Natural killer cell (primary cell): ENCODE measurements around the gene CCDC17. TPM values are rescaled to one million over a fixed set of nuclear protein-coding genes. Genes with fewer than 3 reads are reported as not detected.

Experiments used
- ATAC-seq, 3 donors: fragments of 150-1000 bp in 2 of 3; fragments of 200-7000 bp in 1 of 3; cut with Tn5 transposase; 1 replicate in 1 of 3; 2 replicates in 2 of 3; pipeline ENCODE4 v1.10.0; 2021; ENCODE audit warnings: mild to moderate bottlenecking in 2 of 3, moderate library complexity in 2 of 3
- DNase-seq, 2 donors: peaks; one replicate each; pipeline versions ENCODE4 v3.0.0 to v3.0.0-alpha.2; 2013 to 2021; ENCODE audit warnings: mixed read lengths in 1 of 2
- H3K27ac ChIP-seq: one replicate; pipeline ENCODE4 v1.5.1; 2013; ENCODE audit warnings: mild to moderate bottlenecking, low read length
- H3K27me3 ChIP-seq: one replicate; pipeline ENCODE4 v1.6.1; 2013; ENCODE audit warnings: low read length; ENCODE audit not compliant: control insufficient read depth, insufficient read depth
- H3K36me3 ChIP-seq: one replicate; pipeline ENCODE4 v1.6.1; 2013; ENCODE audit warnings: low read length; ENCODE audit not compliant: control insufficient read depth, insufficient read depth
- H3K4me1 ChIP-seq: one replicate; pipeline ENCODE4 v1.6.1; 2013; ENCODE audit warnings: low read length; ENCODE audit not compliant: control insufficient read depth, insufficient read depth
- H3K4me3 ChIP-seq: one replicate; pipeline ENCODE4 v1.5.1; 2013; ENCODE audit warnings: low read length
- H3K9me3 ChIP-seq: one replicate; pipeline ENCODE4 v1.6.1; 2013; ENCODE audit warnings: low read length; ENCODE audit not compliant: control insufficient read depth, insufficient read depth
- H3K27ac Mint-ChIP-seq, 2 donors: one replicate each; pipeline ENCODE4 v1.8.0; 2022; ENCODE audit warnings: mild to moderate bottlenecking in 2 of 2, mixed read lengths in 2 of 2, moderate library complexity in 1 of 2
- H3K27me3 Mint-ChIP-seq, 2 donors: one replicate each; pipeline ENCODE4 v1.8.0; 2022; ENCODE audit warnings: low read depth in 2 of 2, mixed read lengths in 2 of 2
- H3K36me3 Mint-ChIP-seq: one replicate; pipeline ENCODE4 v1.8.0; 2022; ENCODE audit warnings: mixed read lengths
- H3K4me1 Mint-ChIP-seq, 2 donors: one replicate each; pipeline ENCODE4 v1.8.0; 2022; ENCODE audit warnings: mixed read lengths in 2 of 2
- H3K4me3 Mint-ChIP-seq: one replicate; pipeline ENCODE4 v1.8.0; 2022; ENCODE audit warnings: mild to moderate bottlenecking, moderate library complexity, mixed read lengths
- H3K9me3 Mint-ChIP-seq, 2 donors: one replicate each; pipeline ENCODE4 v1.8.0; 2022; ENCODE audit warnings: mixed read lengths in 2 of 2
- CTCF ChIP-seq: fragments of 200-600 bp; IDR thresholded peaks from one replicate; pipeline ENCODE4 v1.8.0; 2022; ENCODE audit warnings: antibody characterized with exemption
- WGBS: methylation state at CpG from one replicate; pipeline ENCODE4 v1.1.7; 2013; ENCODE audit warnings: missing lambda C conversion rate; ENCODE audit not compliant: insufficient coverage; 5-methylcytosine and 5-hydroxymethylcytosine counted together
- intact Hi-C: fragments of 100-400 bp; cut with micrococcal nuclease; formaldehyde crosslinking; loops from one replicate; pipeline ENCODE4 v1.14.2; 2022
- total RNA-seq, 4 donors: library from RNA; stranded (reverse); fragments of 120-200 nt in 1 of 4; gene quantifications; one replicate each; pipeline versions ENCODE4 v1.2.3 to v1.2.4, GENCODE V29; 2013 to 2022

CCDC17 gene
- total RNA-seq, 3 donors from 2014 or later (not counting 1 experiment from before 2014, with no cell fraction given), result 2.9 to 4.5 (median 3.3) TPM

DNA sequence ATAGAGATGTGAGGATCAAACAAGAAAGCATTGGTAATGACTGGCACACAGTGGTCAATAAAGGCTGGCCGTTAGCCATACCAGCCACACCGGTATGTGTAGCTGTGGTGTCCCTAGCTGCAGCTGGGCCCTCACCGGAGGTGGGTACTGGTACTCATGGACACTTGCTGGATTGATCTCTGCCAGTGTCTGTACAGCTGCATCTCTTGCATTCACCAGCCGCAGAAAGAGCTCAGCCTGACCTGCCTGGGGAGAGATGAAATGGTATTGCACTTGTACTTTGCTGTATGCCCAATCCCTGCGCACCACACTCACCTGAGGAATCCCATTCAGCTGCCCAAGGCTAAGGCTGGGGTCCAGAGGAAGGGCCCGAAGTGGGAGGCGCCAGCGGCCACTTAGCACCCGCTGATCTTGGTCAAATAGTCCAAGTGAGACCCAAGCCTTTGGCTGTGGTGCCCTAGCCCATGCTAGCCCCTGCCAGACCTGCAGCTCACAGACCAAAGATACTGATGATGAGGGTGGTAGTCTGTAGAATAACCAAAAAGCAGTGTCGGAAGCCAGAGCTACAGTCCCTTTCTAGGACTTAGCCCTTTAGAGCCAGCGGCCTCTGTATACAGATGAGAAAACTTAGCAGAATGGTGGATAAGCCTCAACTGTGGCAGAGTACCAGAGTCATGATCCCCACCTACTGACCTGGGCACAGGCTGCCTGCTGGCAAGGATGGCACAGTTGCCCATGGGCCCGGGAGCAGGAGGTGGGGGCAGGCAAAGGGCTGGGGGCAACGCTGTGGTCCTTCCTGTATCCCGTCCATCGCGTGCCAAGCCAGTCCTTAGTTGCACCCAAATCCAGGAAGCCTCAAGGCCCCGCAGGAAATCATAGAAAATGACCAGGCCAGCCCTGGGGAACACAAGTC is 3.0 kb downstream of the CCDC17 start:
- DNase-seq, result no peak
- WGBS, result 95% methylated on average over 17 of the region's 17 CpGs
- Histone ChIP-seq H3K9me3 (no peaks in the 10 kb centered on the region), H3K4me3 (no peak overlapping the region), H3K36me3 (peaks cover 32% of the 10 kb centered on the region), H3K27ac (no peak overlapping the region), H3K4me1 (no peaks in the 10 kb centered on the region), H3K27me3 (no peaks in the 10 kb centered on the region)
- no peaks in the 10 kb centered on the region for H3K9me3 Mint-ChIP-seq
- no peak for TF ChIP-seq CTCF
- peaks cover 23% of the 10 kb centered on the region for H3K36me3 Mint-ChIP-seq
- intact Hi-C loops, result no loop called here
- peak overlapping the region; percentile 69 to 78 for H3K27ac Mint-ChIP-seq
- peak in 1 of 3 donors; percentile 14 for ATAC-seq
- no peak overlapping the region for H3K4me3 Mint-ChIP-seq
- no peaks in the 10 kb centered on the region for H3K27me3 Mint-ChIP-seq
- H3K4me1 Mint-ChIP-seq, result peaks cover 0 to 11% of the 10 kb centered on the region in 2 donors

GRCh38 chr1:45619149-45619921 is 4.5 kb downstream of the CCDC17 start:
- no peak overlapping the region for H3K27ac ChIP-seq
- no peaks in the 10 kb centered on the region for H3K9me3 Mint-ChIP-seq
- H3K27me3 Mint-ChIP-seq, result no peaks in the 10 kb centered on the region
- no peak overlapping the region for H3K4me3 ChIP-seq
- WGBS, result 72% methylated on average over 8 of the region's 8 CpGs
- H3K4me1 ChIP-seq, result no peaks in the 10 kb centered on the region
- H3K27ac Mint-ChIP-seq, result peak overlapping the region; percentile 64 to 70
- DNase-seq, result no peak
- TF ChIP-seq CTCF, result no peak
- no peak overlapping the region for H3K4me3 Mint-ChIP-seq
- peaks cover 0 to 11% of the 10 kb centered on the region in 2 donors for H3K4me1 Mint-ChIP-seq
- intact Hi-C loops, result no loop called here
- no peaks in the 10 kb centered on the region for H3K9me3 ChIP-seq
- H3K36me3 ChIP-seq, result peaks cover 41% of the 10 kb centered on the region
- ATAC-seq, result no peak
- H3K27me3 ChIP-seq, result no peaks in the 10 kb centered on the region
- H3K36me3 Mint-ChIP-seq, result peaks cover 30% of the 10 kb centered on the region

DNA sequence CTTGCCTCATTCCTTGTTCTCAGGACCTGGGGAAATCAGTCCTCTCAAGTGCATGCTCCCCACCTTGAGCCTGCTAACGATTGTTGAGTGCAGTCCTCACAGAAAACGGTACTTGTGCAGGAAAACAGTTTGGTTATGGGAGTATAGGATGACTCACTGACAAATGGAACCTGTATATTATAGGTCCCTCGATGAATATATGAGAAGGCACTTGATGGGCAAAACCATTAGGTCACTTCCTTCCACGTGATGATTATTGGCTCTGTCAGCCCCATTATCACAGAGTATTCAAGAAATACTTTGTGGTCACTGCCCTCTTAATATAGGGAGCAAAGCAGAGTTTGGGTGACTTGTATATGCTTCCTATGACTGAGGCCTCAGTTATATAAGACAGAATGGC is 6.2 kb downstream of the CCDC17 start:
- H3K27me3 ChIP-seq, result no peaks in the 10 kb centered on the region
- ATAC-seq, result no peak
- DNase-seq, result no peak
- H3K27ac Mint-ChIP-seq, result peak overlapping the region in 1 of 2 donors; percentile 46
- 84% methylated on average over 3 of the region's 4 CpGs for WGBS
- H3K27ac ChIP-seq, result no peak overlapping the region
- peaks cover 30% of the 10 kb centered on the region for H3K36me3 Mint-ChIP-seq
- peaks cover 54% of the 10 kb centered on the region for H3K36me3 ChIP-seq
- H3K9me3 ChIP-seq, result no peaks in the 10 kb centered on the region
- no peak for TF ChIP-seq CTCF
- no peaks in the 10 kb centered on the region for H3K4me1 Mint-ChIP-seq
- no peaks in the 10 kb centered on the region for H3K9me3 Mint-ChIP-seq
- H3K4me3 Mint-ChIP-seq, result no peak overlapping the region
- H3K27me3 Mint-ChIP-seq, result no peaks in the 10 kb centered on the region
- no peak overlapping the region for H3K4me3 ChIP-seq
- no peaks in the 10 kb centered on the region for H3K4me1 ChIP-seq
- intact Hi-C loops, result no loop called here
